Hematopoietic multipotent progenitor cell treated with erythropoietin and hydrocortisone succinate and interleukin-3 and kit ligand, for 15 days (in vitro differentiated cells): ENCODE results near the gene TIMM50.

ENCODE experiments used
- DNase-seq: peaks from one replicate; pipeline ENCODE4 v3.0.0-alpha.2; 2015; ENCODE audit warnings: low spot score

TIMM50 gene

DNA sequence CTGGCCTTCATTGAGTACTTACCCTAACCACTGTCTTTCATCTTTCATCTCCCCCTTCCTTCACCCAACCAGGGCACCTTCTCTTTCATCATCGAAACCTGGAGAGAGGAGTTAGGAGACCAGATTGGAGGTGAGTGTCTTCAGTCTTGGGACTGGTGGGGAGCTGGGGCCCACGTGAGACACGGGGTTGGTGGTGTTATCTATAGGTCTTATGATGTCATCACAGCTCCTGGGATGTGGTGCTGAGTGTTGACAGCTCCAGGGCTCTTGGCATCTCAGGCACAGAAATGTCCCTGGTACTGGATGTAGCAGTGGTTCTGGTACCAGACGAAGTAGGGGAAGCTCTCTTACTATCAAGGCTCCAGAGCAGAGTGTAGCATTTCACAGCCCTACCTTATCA, 19.9 kb downstream of the TIMM50 start:
- DNase-seq = no peak

DNA sequence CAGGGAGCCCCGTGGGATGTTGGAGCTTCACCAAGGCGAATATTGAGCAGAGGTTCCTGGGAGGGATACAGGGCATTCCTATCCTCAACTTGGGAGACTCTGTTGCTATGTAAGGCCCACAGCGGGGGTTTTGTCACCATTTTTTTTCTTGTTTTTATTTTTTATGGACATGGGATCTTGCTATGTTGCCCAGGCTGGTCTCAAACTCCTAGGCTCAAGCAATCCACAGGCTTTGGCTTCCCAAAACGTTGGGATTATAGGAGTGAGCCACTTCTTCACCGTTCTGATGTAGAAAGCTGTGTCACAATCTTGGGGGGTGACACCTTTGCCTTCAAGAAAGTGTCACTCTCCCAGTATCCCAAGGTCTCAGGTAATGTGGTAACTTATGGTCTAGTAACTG, 20.7 kb downstream of the TIMM50 start:
- no peak for DNase-seq

DNA sequence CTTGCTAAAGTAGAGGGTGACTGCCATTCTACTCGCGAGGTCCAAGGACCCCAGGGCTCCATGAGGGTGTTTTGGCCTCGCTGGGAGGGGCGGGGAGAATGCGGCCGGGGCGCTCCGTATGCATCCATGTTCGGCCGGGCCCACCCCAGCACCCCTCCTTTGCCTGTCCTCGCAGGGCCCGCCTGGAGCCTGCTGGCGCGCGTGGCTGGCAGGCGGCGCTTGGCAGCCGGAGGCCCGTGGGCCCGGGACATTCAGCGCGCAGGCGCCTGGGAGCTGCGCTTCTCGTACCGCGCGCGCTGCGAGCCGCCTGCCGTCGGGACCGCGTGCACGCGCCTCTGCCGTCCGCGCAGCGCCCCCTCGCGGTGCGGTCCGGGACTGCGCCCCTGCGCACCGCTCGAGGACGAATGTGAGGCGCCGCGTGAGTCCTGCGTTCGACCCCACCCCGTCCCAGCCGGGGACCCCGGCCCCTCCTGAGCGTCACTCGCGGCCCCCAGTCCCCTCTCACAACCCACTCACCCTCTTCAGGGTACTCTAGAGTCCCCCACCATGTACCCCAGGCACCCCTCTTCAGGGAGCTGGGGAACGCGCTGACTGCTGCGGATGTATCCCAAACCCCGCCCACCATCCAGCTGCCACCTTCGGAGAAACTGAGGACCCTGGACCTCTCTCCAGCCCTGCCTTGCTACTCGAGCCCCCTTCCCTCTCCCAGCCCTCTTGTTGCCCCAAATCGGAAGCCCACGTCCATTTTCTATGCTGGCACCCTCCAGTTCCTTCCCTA, 22.2 kb downstream of the TIMM50 start:
- DNase-seq = peak; percentile 78

DNA sequence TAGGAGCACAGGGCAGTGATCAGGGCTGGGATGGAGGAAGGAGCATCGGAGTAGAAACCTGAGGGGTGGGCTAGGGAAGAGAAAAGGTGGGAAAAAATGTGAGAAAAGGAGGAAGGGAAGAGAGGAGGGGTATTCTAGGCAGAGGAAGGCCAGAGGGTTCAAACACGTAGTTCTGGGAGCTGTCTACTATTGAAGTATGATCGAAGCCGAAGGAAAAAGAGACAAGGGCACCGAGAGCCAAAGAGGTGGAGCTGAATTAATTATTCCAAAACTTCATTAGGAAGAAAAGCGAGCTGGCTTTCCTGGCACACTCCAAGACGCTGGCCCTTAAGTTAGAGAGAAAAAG, 25.9 kb downstream of the TIMM50 start:
- DNase-seq = no peak

- DNase-seq = no peak
Observed at GRCh38 chr19:39506944-39507714, 26.5 kb downstream of the TIMM50 start.

DNA sequence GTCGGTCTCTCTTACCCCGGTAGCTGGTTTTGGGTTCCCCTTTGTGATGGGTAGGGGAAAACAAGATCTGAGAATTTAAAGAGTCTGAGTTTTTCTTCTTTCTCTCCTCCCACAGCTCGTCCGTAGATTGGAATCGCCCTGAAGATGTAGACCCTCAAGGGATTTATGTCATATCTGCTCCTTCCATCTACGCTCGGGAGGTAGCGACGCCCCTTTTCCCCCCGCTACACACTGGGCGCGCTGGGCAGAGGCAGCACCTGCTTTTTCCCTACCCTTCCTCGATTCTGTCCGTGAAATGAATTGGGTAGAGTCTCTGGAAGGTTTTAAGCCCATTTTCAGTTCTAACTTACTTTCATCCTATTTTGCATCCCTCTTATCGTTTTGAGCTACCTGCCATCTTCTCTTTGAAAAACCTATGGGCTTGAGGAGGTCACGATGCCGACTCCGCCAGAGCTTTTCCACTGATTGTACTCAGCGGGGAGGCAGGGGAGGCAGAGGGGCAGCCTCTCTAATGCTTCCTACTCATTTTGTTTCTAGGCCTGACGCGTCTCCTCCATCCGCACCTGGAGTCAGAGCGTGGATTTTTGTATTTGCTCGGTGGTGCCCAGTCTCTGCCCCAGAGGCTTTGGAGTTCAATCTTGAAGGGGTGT, 27.2 kb downstream of the TIMM50 start:
- no peak for DNase-seq

DNA sequence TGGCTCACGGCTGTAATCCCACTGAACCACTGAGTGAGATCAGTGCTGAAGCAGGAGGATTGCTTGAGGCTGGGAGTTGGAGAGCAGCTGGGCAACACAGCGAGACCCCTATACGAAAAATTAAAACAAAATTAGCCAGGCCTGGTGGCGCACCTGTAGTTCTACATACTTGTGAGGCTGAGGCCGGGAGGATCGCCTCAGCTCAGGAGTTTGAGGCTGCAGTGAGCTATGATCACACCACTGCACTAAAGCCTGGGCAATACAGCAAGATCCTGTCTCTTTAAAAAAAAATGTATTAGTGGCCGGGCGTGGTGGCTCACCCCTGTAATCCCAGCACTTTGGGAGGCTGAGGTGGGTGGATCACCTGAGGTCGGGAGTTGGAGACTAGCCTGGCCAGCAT, 28.0 kb downstream of the TIMM50 start:
- DNase-seq = no peak

DNA sequence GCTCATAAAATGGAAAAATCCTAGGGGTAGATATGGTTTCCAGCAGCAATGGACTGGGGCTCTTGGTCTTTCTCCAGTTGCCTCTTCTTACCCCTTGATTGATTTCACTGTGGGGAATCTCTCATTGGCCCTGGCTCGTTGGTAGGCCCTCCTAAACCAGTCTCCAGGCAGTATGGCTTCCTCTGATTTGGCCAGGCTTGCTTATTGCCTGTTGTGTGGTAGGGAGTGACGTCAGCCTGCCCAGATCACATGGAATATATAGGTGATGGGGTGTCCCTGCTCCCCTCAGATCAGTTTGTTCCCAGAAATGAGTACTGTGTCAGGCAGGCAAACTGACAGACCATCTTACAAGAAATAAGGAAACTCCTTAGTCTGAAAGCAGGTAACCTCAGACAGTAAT, 28.6 kb downstream of the TIMM50 start:
- DNase-seq = no peak

- DNase-seq = no peak
Observed at GRCh38 chr19:39512988-39513387, 32.4 kb downstream of the TIMM50 start.

- no peak for DNase-seq
Observed at GRCh38 chr19:39514840-39515550, 34.4 kb downstream of the TIMM50 start, which contains the start of gene SELENOV. Gene SELENOV, plus strand, starts transcription at chr19:39515139. Its CDS starts 74 bp downstream, at chr19:39515213.

- DNase-seq = no peak
Observed at GRCh38 chr19:39515551-39516191, 35.0 kb downstream of the TIMM50 start.

DNA sequence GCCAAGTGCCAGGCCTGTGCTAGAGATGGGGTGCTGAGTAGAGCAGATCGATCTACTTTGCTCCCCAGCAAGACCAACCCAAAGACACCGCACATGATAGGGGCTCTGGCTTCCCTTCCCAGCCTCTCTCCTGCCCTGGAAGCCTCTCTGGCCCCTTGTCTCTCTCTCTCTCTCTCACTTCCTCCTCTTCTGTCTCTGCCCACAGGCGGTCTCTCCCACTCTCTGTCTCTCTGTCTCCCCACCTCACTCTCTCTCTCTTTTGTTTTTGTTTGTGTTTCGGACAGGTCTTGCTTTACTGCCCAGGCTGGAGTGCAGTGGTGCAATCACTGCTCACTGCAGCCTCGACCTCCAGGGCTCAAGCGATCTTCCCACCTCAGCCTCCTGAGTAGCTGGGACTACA, 35.6 kb downstream of the TIMM50 start:
- no peak for DNase-seq

- no peak for DNase-seq
Observed at GRCh38 chr19:39517432-39517831, 36.8 kb downstream of the TIMM50 start.

- DNase-seq = no peak
Observed at GRCh38 chr19:39518458-39518857, 37.8 kb downstream of the TIMM50 start.

DNA sequence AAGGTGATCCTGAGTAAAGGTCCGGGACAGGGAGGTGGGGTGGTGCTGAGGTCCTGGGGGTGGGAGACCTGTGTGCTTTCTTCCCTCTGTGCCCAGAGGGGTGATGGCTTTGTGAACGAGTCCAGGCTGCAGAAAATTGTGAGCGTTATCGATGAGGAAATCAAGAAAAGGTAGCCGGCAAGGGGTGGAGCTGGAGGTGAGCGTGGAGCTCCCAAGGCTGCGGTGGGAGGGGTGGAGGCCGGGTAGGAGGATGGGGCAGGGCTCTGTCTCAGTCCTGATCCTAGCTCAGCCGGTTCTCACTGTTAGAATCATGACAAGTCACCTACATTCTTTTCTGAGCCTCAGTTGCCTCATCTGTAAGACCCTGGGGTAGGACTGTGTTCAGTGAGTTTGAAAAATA, 38.3 kb downstream of the TIMM50 start:
- no peak for DNase-seq

DNA sequence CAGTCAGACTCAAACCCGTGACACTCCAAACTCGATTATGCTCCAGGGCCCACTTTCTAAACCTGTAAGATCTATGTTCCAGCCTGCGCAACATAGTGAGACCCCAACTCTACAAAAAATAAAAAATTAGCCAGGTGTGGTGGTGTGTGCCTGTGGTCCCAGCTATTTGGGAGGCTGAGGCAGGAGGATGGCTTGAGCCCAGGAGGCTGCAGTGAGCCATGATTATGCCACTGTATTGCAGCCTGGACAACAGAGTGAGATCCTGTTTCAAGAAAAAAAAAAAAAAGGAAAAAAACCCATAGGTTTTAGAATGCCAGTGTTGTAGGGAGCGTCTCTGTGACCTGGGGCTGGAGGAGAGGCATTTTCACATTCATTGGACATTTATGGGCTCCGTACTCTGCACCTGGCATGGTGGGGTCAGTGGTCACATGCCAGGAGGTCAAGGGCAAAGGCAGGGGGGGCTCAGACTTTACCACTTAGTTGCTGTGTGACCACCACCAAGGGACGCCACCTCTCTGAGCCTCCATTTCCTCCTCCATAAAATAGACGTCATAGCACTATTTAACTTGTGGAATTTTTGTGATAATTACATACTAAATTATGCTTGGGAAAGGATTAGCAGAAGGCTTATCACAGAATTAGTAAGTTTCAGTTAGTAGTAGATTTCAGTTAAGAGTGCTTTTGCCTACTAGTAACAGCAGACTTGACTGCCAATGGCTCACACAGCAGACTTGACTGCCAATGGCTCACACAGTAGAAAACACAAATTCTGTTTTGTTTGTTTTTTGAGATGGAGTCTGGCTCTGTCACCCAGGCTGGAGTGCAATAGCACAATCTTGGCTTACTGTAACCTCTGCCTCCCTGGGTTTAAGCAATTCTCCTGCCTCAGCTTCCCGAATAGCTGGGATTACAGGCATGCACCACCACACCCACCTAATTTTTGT, 40.2 kb downstream of the TIMM50 start:
- DNase-seq = no peak

- DNase-seq = no peak
Observed at GRCh38 chr19:39524495-39524894, 43.9 kb downstream of the TIMM50 start.

DNA sequence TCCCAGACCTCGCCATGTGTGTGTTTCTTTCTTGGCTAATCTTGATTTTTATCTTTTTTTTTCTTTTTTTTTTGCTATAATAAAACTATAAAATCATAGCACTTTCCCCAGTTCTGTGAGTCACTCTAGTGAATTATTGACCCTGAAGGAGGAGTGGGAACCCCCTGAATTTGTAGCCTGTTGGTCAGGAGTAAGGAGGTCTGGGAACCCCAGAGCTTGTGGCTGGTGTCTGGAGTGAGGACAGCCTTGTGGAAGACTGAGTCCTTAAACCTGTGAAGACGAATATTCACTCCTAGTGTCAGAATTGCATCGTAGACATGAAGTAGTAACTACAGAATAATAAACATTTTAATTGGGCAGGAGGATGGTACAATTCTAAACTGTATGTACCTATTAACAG, 44.6 kb downstream of the TIMM50 start:
- no peak for DNase-seq

GRCh38 chr19:39531834-39532232, 51.2 kb downstream of the TIMM50 start:
- no peak for DNase-seq

DNA sequence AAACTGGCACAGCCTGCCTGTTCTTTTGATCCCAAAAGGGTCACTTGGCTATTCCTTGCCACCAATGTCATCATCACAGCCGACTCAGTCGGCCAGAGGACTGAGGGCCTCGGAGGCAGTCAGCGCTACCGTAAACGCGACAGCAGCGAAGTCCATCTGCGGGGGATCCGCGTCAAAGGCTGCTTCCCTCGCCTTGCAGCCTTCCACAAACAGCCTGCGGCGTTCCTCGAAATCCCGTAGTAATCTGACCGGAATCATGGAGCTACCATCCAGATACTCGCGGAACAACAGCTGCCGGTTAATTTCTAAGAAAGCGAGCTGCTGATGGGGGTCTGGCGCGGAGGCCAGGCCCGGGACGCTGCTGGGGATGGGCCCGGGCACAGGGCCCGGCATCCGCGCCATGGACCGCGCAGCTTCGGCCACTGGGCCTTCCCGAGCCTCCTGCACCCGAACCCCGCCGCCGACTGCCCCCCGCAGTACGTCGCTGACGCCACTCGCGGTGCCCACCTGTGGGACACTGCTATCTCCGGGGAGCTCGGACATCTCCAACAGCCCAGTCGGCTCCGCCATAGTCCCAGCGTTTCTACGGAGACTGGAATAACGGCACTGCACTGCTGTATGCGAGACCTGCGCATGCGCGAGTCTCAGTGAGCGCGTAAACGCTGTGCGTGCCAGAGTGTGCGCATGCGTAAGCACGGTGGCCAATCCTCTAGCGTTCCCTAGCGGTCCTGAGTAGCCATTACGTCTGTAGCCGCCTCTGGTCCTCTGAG, 51.8 kb downstream of the TIMM50 start, which contains the start of gene EID2B:
TSS of gene EID2B (minus strand) at position 620 of the 770 bp plus-strand sequence. CDS start at position 570, 50 bp downstream.
- DNase-seq = peak; percentile 98
